Neural crest cell (in vitro differentiated cells): ENCODE data around the gene KIRREL1. TPM values are rescaled to one million over a fixed set of nuclear protein-coding genes. Genes with fewer than 3 reads are reported as not detected.

Source experiments
- DNase-seq: peaks from one replicate; pipeline ENCODE4 v3.0.0; 2021; ENCODE audit warnings: low read depth, mixed read lengths, low spot score
- H3K27ac Mint-ChIP-seq: one replicate; pipeline ENCODE4 v1.8.0; 2021; ENCODE audit warnings: mild to moderate bottlenecking, mixed read lengths; ENCODE audit not compliant: unreplicated experiment
- H3K27me3 Mint-ChIP-seq: 2 replicates; pipeline ENCODE4 v1.8.0; 2021; ENCODE audit warnings: low read depth, mild to moderate bottlenecking, mixed read lengths
- H3K36me3 Mint-ChIP-seq: 2 replicates; pipeline ENCODE4 v1.8.0; 2021; ENCODE audit warnings: low read depth, mild to moderate bottlenecking, mixed read lengths
- H3K4me1 Mint-ChIP-seq: 2 replicates; pipeline ENCODE4 v1.8.0; 2021; ENCODE audit warnings: mixed read lengths
- H3K4me3 Mint-ChIP-seq: one replicate; pipeline ENCODE4 v1.8.0; 2021; ENCODE audit warnings: mild to moderate bottlenecking, mixed read lengths
- H3K9me3 Mint-ChIP-seq: 2 replicates; pipeline ENCODE4 v1.8.0; 2021; ENCODE audit warnings: mixed read lengths
- CTCF ChIP-seq: fragments of 200-600 bp; sonication (generic); conservative IDR thresholded peaks from 2 replicates; pipeline ENCODE4 v1.5.0; 2021; ENCODE audit warnings: antibody characterized with exemption, mild to moderate bottlenecking
- total RNA-seq: library from RNA; stranded (reverse); gene quantifications from 2 replicates; pipeline ENCODE4 v1.2.1, GENCODE V29; 2021

KIRREL1 gene
- total RNA-seq, 1 donor from 2014 or later, result 64.9 TPM

GRCh38 chr1:158000507-158000906 is 7.1 kb downstream of the KIRREL1 start:
- no peak for TF ChIP-seq CTCF
- Mint-ChIP-seq H3K27ac (peak overlapping the region; percentile 57), H3K4me3 (peak overlapping the region; percentile 10), H3K36me3 (no peaks in the 10 kb centered on the region), H3K27me3 (no peaks in the 10 kb centered on the region), H3K4me1 (peaks cover 78% of the 10 kb centered on the region), H3K9me3 (no peaks in the 10 kb centered on the region)
- no peak for DNase-seq

DNA sequence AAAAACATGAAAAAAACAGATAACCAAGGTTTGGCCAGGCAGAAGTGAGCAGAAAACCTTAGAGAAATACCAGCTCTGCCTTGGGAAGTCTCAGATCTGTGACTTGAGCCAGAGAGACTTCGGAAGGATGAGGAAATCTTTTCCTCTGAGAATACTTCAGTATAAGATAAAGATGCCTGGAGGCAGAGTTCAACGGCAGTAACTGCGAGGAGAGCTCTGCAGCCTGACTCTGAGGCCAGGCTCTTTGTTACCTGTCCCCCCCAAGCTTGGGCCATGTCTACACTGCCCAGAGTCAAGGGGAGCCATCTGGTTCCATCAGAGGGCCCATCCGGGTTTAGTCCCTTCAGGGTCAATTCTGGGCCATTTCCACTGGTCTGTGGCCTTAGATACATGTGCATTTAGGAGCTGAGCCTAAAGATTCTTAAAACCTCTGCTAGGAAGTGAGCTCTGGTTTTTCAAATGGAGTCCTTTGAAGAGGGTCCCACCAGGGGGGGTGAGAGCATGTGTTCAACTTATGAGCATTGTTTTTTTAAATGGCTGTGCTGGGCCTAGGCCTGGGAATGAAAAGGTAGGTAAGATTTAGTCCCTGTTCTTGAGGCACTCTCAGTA is 8.7 kb downstream of the KIRREL1 start:
- Mint-ChIP-seq H3K4me1 (peaks cover 86% of the 10 kb centered on the region), H3K27me3 (no peaks in the 10 kb centered on the region), H3K9me3 (no peaks in the 10 kb centered on the region), H3K27ac (peak overlapping the region; percentile 85), H3K36me3 (no peaks in the 10 kb centered on the region), H3K4me3 (peak overlapping the region; percentile 75)
- no peak for DNase-seq
- TF ChIP-seq CTCF, result no peak

DNA sequence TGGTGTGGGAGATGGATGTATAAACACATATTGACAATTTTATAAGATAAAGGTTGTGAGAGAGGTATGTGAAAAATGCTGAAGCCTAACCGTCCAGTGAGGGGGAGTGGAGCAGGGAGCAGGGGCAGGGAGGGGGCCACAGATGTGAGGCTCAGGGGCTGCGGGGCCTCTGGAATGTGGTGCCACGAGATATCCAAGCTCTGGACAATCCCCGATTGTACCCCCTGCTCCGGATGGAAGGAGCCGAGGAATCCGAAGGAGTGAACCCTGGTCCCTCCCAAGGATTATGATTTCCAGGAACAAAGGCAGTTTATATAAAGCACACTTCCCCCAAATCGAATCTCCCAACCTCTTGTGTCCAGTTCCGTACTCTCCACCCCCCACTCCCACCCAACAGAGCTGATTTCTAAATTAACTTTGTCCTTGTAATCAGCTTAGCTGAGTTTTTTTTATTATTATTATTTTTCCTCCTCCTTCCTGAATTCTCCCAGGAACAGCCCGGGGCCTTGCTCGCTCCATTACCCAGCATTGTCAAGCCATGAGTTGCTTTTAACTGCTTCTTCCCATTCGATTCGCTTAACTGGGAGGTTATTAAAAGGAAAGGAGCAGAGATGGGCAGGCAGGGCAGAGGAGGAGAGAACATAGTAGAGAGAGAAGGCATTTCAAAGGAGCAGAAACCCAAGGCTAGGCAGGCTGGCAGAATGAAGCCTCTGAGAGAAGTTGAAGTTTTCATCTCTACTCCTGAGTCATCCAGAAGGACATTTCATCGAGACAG is 9.4 kb downstream of the KIRREL1 start:
- H3K27me3 Mint-ChIP-seq, result no peaks in the 10 kb centered on the region
- H3K36me3 Mint-ChIP-seq, result no peaks in the 10 kb centered on the region
- H3K4me1 Mint-ChIP-seq, result peaks cover 89% of the 10 kb centered on the region
- H3K27ac Mint-ChIP-seq, result peak overlapping the region; percentile 85
- H3K4me3 Mint-ChIP-seq, result peak overlapping the region; percentile 75
- TF ChIP-seq CTCF, result no peak
- DNase-seq, result no peak
- H3K9me3 Mint-ChIP-seq, result no peaks in the 10 kb centered on the region

GRCh38 chr1:158003406-158003800 is 10.0 kb downstream of the KIRREL1 start:
- Mint-ChIP-seq H3K27ac (peak overlapping the region; percentile 85), H3K4me3 (peak overlapping the region; percentile 75), H3K9me3 (no peaks in the 10 kb centered on the region), H3K4me1 (peaks cover 95% of the 10 kb centered on the region), H3K27me3 (no peaks in the 10 kb centered on the region), H3K36me3 (no peaks in the 10 kb centered on the region)
- no peak for DNase-seq
- no peak for TF ChIP-seq CTCF

GRCh38 chr1:158005224-158005623 is 11.8 kb downstream of the KIRREL1 start:
- no peak overlapping the region for H3K27ac Mint-ChIP-seq
- no peaks in the 10 kb centered on the region for H3K36me3 Mint-ChIP-seq
- no peaks in the 10 kb centered on the region for H3K9me3 Mint-ChIP-seq
- peak overlapping the region; percentile 50 for H3K4me3 Mint-ChIP-seq
- DNase-seq, result no peak
- TF ChIP-seq CTCF, result no peak
- H3K4me1 Mint-ChIP-seq, result peaks cover 97% of the 10 kb centered on the region
- H3K27me3 Mint-ChIP-seq, result no peaks in the 10 kb centered on the region
